MM.1S (cell line): ENCODE results near the gene CPAMD8.

ENCODE experiments used
- CTCF ChIP-seq: fragments of 300-600 bp; sonication (generic); IDR thresholded peaks from 2 replicates; pipeline ENCODE4 v1.5.1; 2016; ENCODE audit warnings: antibody characterized with exemption, low read length, mixed read lengths
- EZH2 ChIP-seq: fragments of 300-600 bp; sonication (generic); optimal IDR thresholded peaks from 2 replicates; pipeline ENCODE3; 2017; ENCODE audit warnings: low read depth, mild to moderate bottlenecking, antibody characterized with exemption, low read length, mixed read lengths

- TF ChIP-seq EZH2 (no peak), CTCF (no peak)
Measured at GRCh38 chr19:16952046-16952445, 74.6 kb downstream of the CPAMD8 start.
